Neural progenitor cell (in vitro differentiated cells): ENCODE results near the gene KDM7A. TPM values are rescaled to one million over a fixed set of nuclear protein-coding genes. Genes with fewer than 3 reads are reported as not detected.

Source experiments
- DNase-seq: peaks from one replicate; pipeline ENCODE4 v3.0.0-alpha.2; 2016; ENCODE audit warnings: low spot score
- H2AFZ ChIP-seq: fragments of 200-600 bp; sonication (generic); replicated peaks from 2 replicates; pipeline ENCODE4 v1.6.1; 2016; ENCODE audit warnings: antibody characterized with exemption
- H3F3A ChIP-seq: fragments of 200-600 bp; sonication (generic); 2 replicates; pipeline ENCODE4 v1.6.1; 2016; ENCODE audit warnings: antibody characterized with exemption, low read depth
- H3K27ac ChIP-seq: fragments of 200-600 bp; sonication (generic); 2 replicates; pipeline ENCODE4 v1.5.1; 2016; ENCODE audit warnings: mild to moderate bottlenecking
- H3K27me3 ChIP-seq: fragments of 200-600 bp; sonication (generic); 2 replicates; pipeline ENCODE4 v1.6.1; 2016; ENCODE audit warnings: mild to moderate bottlenecking, moderate library complexity
- H3K36me3 ChIP-seq: fragments of 200-600 bp; sonication (generic); 2 replicates; pipeline ENCODE4 v1.5.1; 2016
- H3K4me1 ChIP-seq: fragments of 200-600 bp; sonication (generic); 2 replicates; pipeline ENCODE4 v1.6.1; 2016; ENCODE audit warnings: mixed run types
- H3K4me2 ChIP-seq: fragments of 200-600 bp; sonication (generic); 2 replicates; pipeline ENCODE4 v1.6.1; 2016
- H3K4me3 ChIP-seq: fragments of 200-600 bp; sonication (generic); 2 replicates; pipeline ENCODE4 v1.5.1; 2016
- H3K79me2 ChIP-seq: fragments of 200-600 bp; sonication (generic); 2 replicates; pipeline ENCODE4 v1.6.1; 2016; ENCODE audit warnings: low read depth
- H3K9ac ChIP-seq: fragments of 200-600 bp; sonication (generic); 2 replicates; pipeline ENCODE4 v1.6.1; 2016
- H3K9me3 ChIP-seq: fragments of 200-600 bp; sonication (generic); 2 replicates; pipeline ENCODE4 v1.5.1; 2016; ENCODE audit warnings: low read depth
- H4K20me1 ChIP-seq: fragments of 200-600 bp; sonication (generic); 2 replicates; pipeline ENCODE4 v1.6.1; 2016; ENCODE audit warnings: low read depth
- H3K27ac Mint-ChIP-seq: 3 replicates; pipeline ENCODE4 v1.8.0; 2021; ENCODE audit warnings: mixed read lengths
- H3K27me3 Mint-ChIP-seq: 2 replicates; pipeline ENCODE4 v1.8.0; 2022; ENCODE audit warnings: low read depth, mild to moderate bottlenecking, inconsistent platforms, moderate library complexity, mixed read lengths; ENCODE audit not compliant: insufficient read depth
- H3K36me3 Mint-ChIP-seq: 3 replicates; pipeline ENCODE4 v1.8.0; 2021; ENCODE audit warnings: mixed read lengths
- H3K4me1 Mint-ChIP-seq: 3 replicates; pipeline ENCODE4 v1.8.0; 2021; ENCODE audit warnings: mixed read lengths
- H3K4me3 Mint-ChIP-seq: 3 replicates; pipeline ENCODE4 v1.8.0; 2021; ENCODE audit warnings: mild to moderate bottlenecking, moderate library complexity, mixed read lengths
- H3K9me3 Mint-ChIP-seq: 3 replicates; pipeline ENCODE4 v1.8.0; 2020; ENCODE audit warnings: mixed read lengths
- CTCF ChIP-seq: fragments of 200-600 bp; sonication (generic); IDR thresholded peaks from 2 replicates; pipeline ENCODE4 v1.5.1; 2017; ENCODE audit warnings: antibody characterized with exemption, mild to moderate bottlenecking
- EZH2 ChIP-seq: fragments of 200-600 bp; sonication (generic); IDR thresholded peaks from 2 replicates; pipeline ENCODE4 v1.6.1; 2017; ENCODE audit warnings: antibody characterized with exemption, mild to moderate bottlenecking, moderate library complexity
- EZH2phosphoT487 ChIP-seq: fragments of 200-600 bp; sonication (generic); IDR thresholded peaks from 2 replicates; pipeline ENCODE4 v1.6.1; 2017; ENCODE audit warnings: antibody characterized with exemption
- total RNA-seq: library from RNA; depleted of rRNA; stranded (reverse); fragments of >200 nt; gene quantifications from 2 replicates; pipeline ENCODE4 v1.2.3, GENCODE V29; 2015; ENCODE audit warnings: low replicate concordance

Gene KDM7A
- total RNA-seq, 1 donor from 2014 or later: 13.6 TPM

GRCh38 chr7:140211698-140212097 lies 34.9 kb upstream of the KDM7A start:
- no peak for TF ChIP-seq CTCF
- no peak for TF ChIP-seq EZH2phosphoT487
- TF ChIP-seq EZH2: no peak
- peaks cover 4% of the 10 kb centered on the region for H3K27me3 Mint-ChIP-seq

GRCh38 chr7:140209866-140210609 lies 33.3 kb upstream of the KDM7A start:
- H3K4me3 ChIP-seq: no peak overlapping the region
- H3F3A ChIP-seq: no peaks in the 10 kb centered on the region
- Mint-ChIP-seq H3K4me1 (peaks cover 13% of the 10 kb centered on the region), H3K27ac (no peak overlapping the region), H3K27me3 (peaks cover 6% of the 10 kb centered on the region), H3K36me3 (no peaks in the 10 kb centered on the region), H3K4me3 (no peak overlapping the region), H3K9me3 (no peaks in the 10 kb centered on the region)
- TF ChIP-seq EZH2phosphoT487 (no peak), EZH2 (no peak), CTCF (no peak)
- H3K9ac ChIP-seq: no peak overlapping the region
- H3K27me3 ChIP-seq: no peaks in the 10 kb centered on the region
- H2AFZ ChIP-seq: peak overlapping the region; percentile 13
- H3K9me3 ChIP-seq: no peaks in the 10 kb centered on the region
- no peaks in the 10 kb centered on the region for H3K36me3 ChIP-seq
- DNase-seq: no peak
- H3K4me1 ChIP-seq: no peaks in the 10 kb centered on the region
- no peak overlapping the region for H3K4me2 ChIP-seq
- no peak overlapping the region for H3K27ac ChIP-seq
- H4K20me1 ChIP-seq: no peaks in the 10 kb centered on the region
- no peaks in the 10 kb centered on the region for H3K79me2 ChIP-seq

More at GRCh38 chr7:140211698-140212097, 34.9 kb upstream of the KDM7A start:
- Histone ChIP-seq H3F3A (no peaks in the 10 kb centered on the region), H3K4me3 (no peak overlapping the region), H2AFZ (no peak overlapping the region), H3K4me1 (no peaks in the 10 kb centered on the region), H3K9ac (no peak overlapping the region), H3K27me3 (no peaks in the 10 kb centered on the region), H3K79me2 (no peaks in the 10 kb centered on the region), H3K36me3 (no peaks in the 10 kb centered on the region), H3K27ac (no peak overlapping the region), H3K4me2 (no peak overlapping the region), H4K20me1 (no peaks in the 10 kb centered on the region), H3K9me3 (no peaks in the 10 kb centered on the region)
- no peaks in the 10 kb centered on the region for H3K36me3 Mint-ChIP-seq
- H3K4me1 Mint-ChIP-seq: peaks cover 2% of the 10 kb centered on the region
- DNase-seq: no peak
- no peaks in the 10 kb centered on the region for H3K9me3 Mint-ChIP-seq
- no peak overlapping the region for H3K4me3 Mint-ChIP-seq
- H3K27ac Mint-ChIP-seq: no peak overlapping the region

GRCh38 chr7:140206616-140207389 lies 30.0 kb upstream of the KDM7A start:
- H3K4me1 Mint-ChIP-seq: peaks cover 14% of the 10 kb centered on the region
- no peak for TF ChIP-seq CTCF
- TF ChIP-seq EZH2phosphoT487: no peak
- no peak for TF ChIP-seq EZH2
- Histone ChIP-seq H3F3A (no peaks in the 10 kb centered on the region), H3K36me3 (no peaks in the 10 kb centered on the region), H3K9ac (no peak overlapping the region), H3K27me3 (no peaks in the 10 kb centered on the region), H3K4me3 (no peak overlapping the region), H4K20me1 (no peaks in the 10 kb centered on the region), H3K4me1 (no peaks in the 10 kb centered on the region), H2AFZ (no peak overlapping the region), H3K4me2 (no peak overlapping the region), H3K27ac (no peak overlapping the region), H3K79me2 (no peaks in the 10 kb centered on the region), H3K9me3 (no peaks in the 10 kb centered on the region)
- no peak for DNase-seq
- H3K4me3 Mint-ChIP-seq: no peak overlapping the region
- no peaks in the 10 kb centered on the region for H3K36me3 Mint-ChIP-seq
- peaks cover 10% of the 10 kb centered on the region for H3K9me3 Mint-ChIP-seq
- H3K27me3 Mint-ChIP-seq: peaks cover 4% of the 10 kb centered on the region
- H3K27ac Mint-ChIP-seq: no peak overlapping the region
